HL-60 (cell line): ENCODE data around the gene APOO.

ENCODE experiments used
- DNase-seq, 2 experiments: peaks; one replicate each; pipeline ENCODE4 v3.0.0-alpha.2; 2010 to 2020; ENCODE audit warnings: low read depth in 1 of 2, low spot score in 1 of 2
- H3K27ac ChIP-seq: fragments of 250-450 bp; sonication (Bioruptor Pico); replicated peaks from 2 replicates; pipeline ENCODE4 v1.5.1; 2020; ENCODE audit warnings: mild to moderate bottlenecking, moderate library complexity
- H3K27me3 ChIP-seq: fragments of 250-450 bp; sonication (Bioruptor Pico); 2 replicates; pipeline ENCODE4 v1.5.1; 2021; ENCODE audit warnings: mild to moderate bottlenecking, moderate library complexity; ENCODE audit not compliant: insufficient read depth, poor library complexity, severe bottlenecking
- H3K4me3 ChIP-seq: replicated peaks from 2 replicates; pipeline ENCODE4 v1.5.1; 2011; ENCODE audit warnings: mild to moderate bottlenecking, control low read depth, low read length; ENCODE audit not compliant: insufficient read depth
- CTCF ChIP-seq: IDR thresholded peaks from one replicate; pipeline ENCODE4 v1.5.1; 2011; ENCODE audit warnings: low read length, control low read depth, inconsistent platforms; ENCODE audit not compliant: insufficient read depth
- GABPA ChIP-seq: IDR thresholded peaks from 2 replicates; pipeline ENCODE4 v1.6.1; 2012; ENCODE audit warnings: low read depth
- POLR2AphosphoS5 ChIP-seq: IDR thresholded peaks from 2 replicates; pipeline ENCODE4 v1.6.1; 2012; ENCODE audit warnings: low read depth
- REST ChIP-seq: IDR thresholded peaks from 2 replicates; pipeline ENCODE4 v1.6.1; 2012; ENCODE audit warnings: low read depth; ENCODE audit not compliant: insufficient replicate concordance
- SPI1 ChIP-seq: IDR thresholded peaks from 2 replicates; pipeline ENCODE4 v1.6.1; 2012; ENCODE audit warnings: low read depth, mild to moderate bottlenecking, borderline replicate concordance

Gene APOO

GRCh38 chrX:23844502-23845138 is 63.1 kb downstream of the APOO start:
- Histone ChIP-seq H3K4me3 (no peak overlapping the region), H3K27ac (peak overlapping the region; percentile 72), H3K27me3 (no peaks in the 10 kb centered on the region)
- DNase-seq: peak in 1 of 2 experiments; percentile 61
- TF ChIP-seq REST (no peak), SPI1 (peak; percentile 7; the same call in 1 of the 2 replicates)

- Histone ChIP-seq H3K27ac (no peak overlapping the region), H3K4me3 (no peak overlapping the region), H3K27me3 (no peaks in the 10 kb centered on the region)
- TF ChIP-seq SPI1 (no peak), POLR2AphosphoS5 (no peak)
- DNase-seq: no peak
These were observed 65.8 kb downstream of the APOO start for GRCh38 chrX:23841847-23842522.

GRCh38 chrX:23840674-23841073 is 67.1 kb downstream of the APOO start:
- Histone ChIP-seq H3K27ac (no peak overlapping the region), H3K27me3 (no peaks in the 10 kb centered on the region), H3K4me3 (no peak overlapping the region)
- DNase-seq: no peak
- TF ChIP-seq POLR2AphosphoS5 (no peak), GABPA (no peak), CTCF (no peak), SPI1 (no peak), REST (no peak)

GRCh38 chrX:23838953-23839352 is 68.8 kb downstream of the APOO start:
- peak in 1 of 2 experiments; percentile 8 for DNase-seq
- TF ChIP-seq SPI1 (peak; percentile 84), GABPA (no peak)
- no peak overlapping the region for H3K4me3 ChIP-seq
- H3K27ac ChIP-seq: no peak overlapping the region
- no peaks in the 10 kb centered on the region for H3K27me3 ChIP-seq

GRCh38 chrX:23832721-23833120 is 75.0 kb downstream of the APOO start:
- Histone ChIP-seq H3K4me3 (no peak overlapping the region), H3K27ac (no peak overlapping the region), H3K27me3 (no peaks in the 10 kb centered on the region)
- no peak for DNase-seq
- TF ChIP-seq SPI1 (no peak), CTCF (no peak), POLR2AphosphoS5 (no peak), REST (no peak), GABPA (no peak)
